Measurements from ENCODE around the gene KANSL1.

Gene KANSL1

GRCh38 chr17:45993962-45994627 lies 199.1 kb downstream of the KANSL1 start:
- DNase-seq: no peak

GRCh38 chr17:45992904-45993303 lies 200.3 kb downstream of the KANSL1 start:
- DNase-seq: no peak

GRCh38 chr17:45992175-45992574 lies 201.1 kb downstream of the KANSL1 start:
- no peak for DNase-seq

- no peak for DNase-seq
Observed at GRCh38 chr17:45991341-45991740, 201.9 kb downstream of the KANSL1 start.

- DNase-seq: no peak
Observed at GRCh38 chr17:45990886-45991285, 202.3 kb downstream of the KANSL1 start.

- no peak for DNase-seq
Observed at GRCh38 chr17:45989759-45990158, 203.5 kb downstream of the KANSL1 start.

- DNase-seq: no peak
Observed at GRCh38 chr17:45987706-45988105, 205.5 kb downstream of the KANSL1 start.

- DNase-seq: no peak
Observed at GRCh38 chr17:45986056-45986455, 207.2 kb downstream of the KANSL1 start.

GRCh38 chr17:45985447-45985846 lies 207.8 kb downstream of the KANSL1 start:
- no peak for DNase-seq

- DNase-seq: no peak
Observed at GRCh38 chr17:45984368-45984767, 208.9 kb downstream of the KANSL1 start.

- DNase-seq: no peak
Observed at GRCh38 chr17:45983614-45984310, 209.5 kb downstream of the KANSL1 start.

GRCh38 chr17:45982791-45983613 lies 210.2 kb downstream of the KANSL1 start:
- DNase-seq: no peak

- DNase-seq: no peak
Observed at GRCh38 chr17:45981306-45981705, 211.9 kb downstream of the KANSL1 start.

- no peak for DNase-seq
Observed at GRCh38 chr17:45980855-45981254, 212.4 kb downstream of the KANSL1 start.

All from stimulated activated CD4-positive, alpha-beta T cell treated with anti-CD3 and anti-CD28 coated beads, Interleukin-2, amount 100 ng/mL, for 24 hours (primary cell).